ENCODE measurements around the gene FABP1. TPM values are rescaled to one million over a fixed set of nuclear protein-coding genes. Genes with fewer than 3 reads are reported as not detected.

FABP1 gene
- total RNA-seq (not detected), polyA plus RNA-seq (1 to 10 TPM in 1 of 3 donors, under 1 TPM in 2; 0.15 to 3.6 (median 0.39) TPM)
- long read RNA-seq, donor 1, partial matches to known transcripts, result 0 of 5 reads
- long read RNA-seq, donor 1, other reads (novel, unspliced or antisense), result 0 of 5 reads
- long read RNA-seq, donor 2, result 0 reads

GRCh38 chr2:88127888-88128653, at the start of gene FABP1:
Gene FABP1, minus strand, starts transcription at chr2:88128062. Its CDS starts 45 bp downstream, at chr2:88128017.
- TF ChIP-seq POLR2AphosphoS5 (IDR thresholded peaks at IDR 0.05) (no peak), CTCF (IDR thresholded peaks at IDR 0.05 in 8 of 11, conservative IDR thresholded peaks at IDR 0.05 in 3 of 11) (no peak), POLR2A (IDR thresholded peaks at IDR 0.05) (no peak)
- H3K27me3 ChIP-seq (replicated peaks in 1 of 7), result peaks cover 0 to 12% (median 0%) of the 10 kb centered on the region in 7 donors
- intact Hi-C loops (cut with DNase I; ENCODE audit: low total_unique reads), result no loop called here
- no peaks in the 10 kb centered on the region for H3K4me1 ChIP-seq
- H3K9me3 ChIP-seq, result no peaks in the 10 kb centered on the region
- H3K36me3 ChIP-seq, result no peaks in the 10 kb centered on the region
- no peak for DNase-seq
- no peak within 1 kb of the TSS for H3K4me3 ChIP-seq
- H3K27ac ChIP-seq, result no peak within 1 kb of the TSS
- 87 to 90% (median 89%) methylated on average over 12 of the region's 12 CpGs for WGBS, 5 donors

- no peak overlapping the region for H3K27ac ChIP-seq
- H3K27me3 ChIP-seq (replicated peaks in 1 of 7), result no peaks in the 10 kb centered on the region
- intact Hi-C loops (cut with DNase I; ENCODE audit: low total_unique reads), result no loop called here
- DNase-seq, result no peak
- peaks cover 0 to 9% (median 0%) of the 10 kb centered on the region in 6 donors for H3K36me3 ChIP-seq
- 60 to 83% (median 77%) methylated on average over 3 of the region's 3 CpGs for WGBS, 5 donors
- H3K9me3 ChIP-seq, result no peaks in the 10 kb centered on the region
- peaks cover 0 to 6% (median 0%) of the 10 kb centered on the region in 6 donors for H3K4me1 ChIP-seq
- TF ChIP-seq CTCF (IDR thresholded peaks at IDR 0.05 in 8 of 11, conservative IDR thresholded peaks at IDR 0.05 in 3 of 11), result no peak
- TF ChIP-seq POLR2A (IDR thresholded peaks at IDR 0.05), result no peak
- no peak for TF ChIP-seq POLR2AphosphoS5 (IDR thresholded peaks at IDR 0.05)
- H3K4me3 ChIP-seq, result no peak overlapping the region
These were observed 49.7 kb upstream of the FABP1 start for GRCh38 chr2:88177556-88177955.

GRCh38 chr2:88176352-88176984, 48.6 kb upstream of the FABP1 start:
- no peak for TF ChIP-seq POLR2AphosphoS5 (IDR thresholded peaks at IDR 0.05)
- no peak for TF ChIP-seq POLR2A (IDR thresholded peaks at IDR 0.05)
- TF ChIP-seq CTCF (IDR thresholded peaks at IDR 0.05 in 8 of 11, conservative IDR thresholded peaks at IDR 0.05 in 3 of 11), result no peak
- no peak overlapping the region for H3K4me3 ChIP-seq
- H3K36me3 ChIP-seq, result peaks cover 0 to 9% (median 0%) of the 10 kb centered on the region in 6 donors
- 71 to 84% (median 74%) methylated on average over 3 of the region's 3 CpGs for WGBS, 5 donors
- no peak overlapping the region for H3K27ac ChIP-seq
- intact Hi-C loops (cut with DNase I; ENCODE audit: low total_unique reads), result no loop called here
- no peaks in the 10 kb centered on the region for H3K9me3 ChIP-seq
- no peaks in the 10 kb centered on the region for H3K27me3 ChIP-seq (replicated peaks in 1 of 7)
- DNase-seq, result no peak
- H3K4me1 ChIP-seq, result peaks cover 0 to under 1% (median 0%) of the 10 kb centered on the region in 6 donors

GRCh38 chr2:88172882-88173281, 45.0 kb upstream of the FABP1 start:
- no peaks in the 10 kb centered on the region for H3K36me3 ChIP-seq
- H3K27ac ChIP-seq, result no peak overlapping the region
- 92 to 97% (median 94%) methylated on average over 6 of the region's 6 CpGs for WGBS, 5 donors
- H3K27me3 ChIP-seq (replicated peaks in 1 of 7), result peaks cover 0 to 8% (median 0%) of the 10 kb centered on the region in 7 donors
- peaks cover 0 to 15% (median 5%) of the 10 kb centered on the region in 6 donors for H3K4me1 ChIP-seq
- H3K4me3 ChIP-seq, result no peak overlapping the region
- DNase-seq, result no peak
- H3K9me3 ChIP-seq, result peaks cover 0 to 15% (median 3%) of the 10 kb centered on the region in 8 donors
- TF ChIP-seq POLR2A (IDR thresholded peaks at IDR 0.05) (no peak), CTCF (IDR thresholded peaks at IDR 0.05 in 8 of 11, conservative IDR thresholded peaks at IDR 0.05 in 3 of 11) (no peak), POLR2AphosphoS5 (IDR thresholded peaks at IDR 0.05) (no peak)
- intact Hi-C loops (cut with DNase I; ENCODE audit: low total_unique reads), result no loop called here

Data from spleen (tissue), 13 donors.